Measurements from ENCODE around the gene ZHX3. TPM values are rescaled to one million over a fixed set of nuclear protein-coding genes. Genes with fewer than 3 reads are reported as not detected.

Gene ZHX3
- total RNA-seq, 1 donor from 2014 or later, result 34.5 TPM

GRCh38 chr20:41342474-41343464, 25.2 kb upstream of the ZHX3 start:
- Histone ChIP-seq H3K4me3 (no peak overlapping the region), H3K4me1 (peaks cover 22% of the 10 kb centered on the region), H3K27ac (no peak overlapping the region), H3K36me3 (peaks cover 1% of the 10 kb centered on the region), H3K27me3 (ENCODE audit: low read depth) (no peaks in the 10 kb centered on the region), H3K9me3 (no peaks in the 10 kb centered on the region)
- TF ChIP-seq CTCF (IDR thresholded peaks at IDR 0.05), result no peak
- DNase-seq, result no peak
- intact Hi-C loops (cut with DNase I), result no loop called here
- ATAC-seq, result no peak

DNA sequence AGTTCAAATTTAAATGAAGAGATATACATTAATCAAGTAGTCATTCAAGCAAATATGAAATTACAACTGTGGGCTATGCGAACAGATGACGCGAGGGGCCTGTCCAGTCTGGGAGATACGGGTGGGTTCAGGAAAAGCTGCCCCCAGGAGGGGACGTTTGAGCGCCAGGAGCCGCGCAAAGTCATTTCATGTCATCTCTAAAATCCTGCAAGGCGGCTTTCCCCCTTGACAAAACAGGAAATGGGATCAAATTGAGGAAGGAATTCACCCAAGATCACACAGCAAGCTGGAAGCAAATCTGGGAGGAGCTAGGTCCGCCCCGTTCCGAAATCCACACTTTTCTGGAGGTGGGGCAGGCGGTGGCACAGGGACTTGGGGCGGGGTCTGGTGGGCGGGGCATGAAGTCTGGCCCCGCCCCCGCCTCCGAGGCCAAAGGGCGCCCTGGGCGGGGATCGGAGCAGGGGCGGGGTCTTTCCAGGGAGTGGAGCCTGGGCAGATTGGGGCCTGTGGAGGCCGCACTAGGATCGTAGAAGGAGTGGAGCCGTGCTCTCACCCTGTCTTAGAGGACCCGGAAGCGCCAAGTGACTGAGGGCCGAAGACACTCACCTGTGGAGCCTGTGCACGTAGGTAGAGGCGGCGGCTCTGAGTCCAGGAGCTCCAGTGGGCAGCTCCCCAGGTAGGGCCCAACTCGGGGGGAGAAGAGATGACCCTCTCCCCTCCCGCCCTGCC, 23.0 kb upstream of the ZHX3 start, which contains the start of gene LPIN3:
Gene LPIN3 (plus strand): TSS at position 495 of the 729 bp plus-strand sequence. CDS start 4,983 bp downstream, outside the sequence.
- H3K36me3 ChIP-seq, result no peaks in the 10 kb centered on the region
- no peak for TF ChIP-seq CTCF (IDR thresholded peaks at IDR 0.05)
- peak; percentile 90 for DNase-seq
- H3K27ac ChIP-seq, result peak within 1 kb of the TSS; percentile 79
- intact Hi-C loops (cut with DNase I), result no loop called here
- peak within 1 kb of the TSS; percentile 59 for H3K4me3 ChIP-seq
- no peaks in the 10 kb centered on the region for H3K9me3 ChIP-seq
- ATAC-seq, result peak; percentile 96 to 97
- H3K27me3 ChIP-seq (ENCODE audit: low read depth), result no peaks in the 10 kb centered on the region
- peaks cover 22% of the 10 kb centered on the region for H3K4me1 ChIP-seq

GRCh38 chr20:41339957-41340326, 22.4 kb upstream of the ZHX3 start:
- intact Hi-C loops (cut with DNase I), result loop anchor here (5.0 kb wide), 1 partner anchor 168 kb away; no protein-coding TSS in a partner anchor
- no peaks in the 10 kb centered on the region for H3K27me3 ChIP-seq (ENCODE audit: low read depth)
- TF ChIP-seq CTCF (IDR thresholded peaks at IDR 0.05), result peak; percentile 99
- peak overlapping the region; percentile 59 for H3K4me3 ChIP-seq
- peaks cover 22% of the 10 kb centered on the region for H3K4me1 ChIP-seq
- DNase-seq (peak; percentile 92), ATAC-seq (peak; percentile 92 to 95)
- peak overlapping the region; percentile 79 for H3K27ac ChIP-seq
- no peaks in the 10 kb centered on the region for H3K36me3 ChIP-seq
- no peaks in the 10 kb centered on the region for H3K9me3 ChIP-seq

DNA sequence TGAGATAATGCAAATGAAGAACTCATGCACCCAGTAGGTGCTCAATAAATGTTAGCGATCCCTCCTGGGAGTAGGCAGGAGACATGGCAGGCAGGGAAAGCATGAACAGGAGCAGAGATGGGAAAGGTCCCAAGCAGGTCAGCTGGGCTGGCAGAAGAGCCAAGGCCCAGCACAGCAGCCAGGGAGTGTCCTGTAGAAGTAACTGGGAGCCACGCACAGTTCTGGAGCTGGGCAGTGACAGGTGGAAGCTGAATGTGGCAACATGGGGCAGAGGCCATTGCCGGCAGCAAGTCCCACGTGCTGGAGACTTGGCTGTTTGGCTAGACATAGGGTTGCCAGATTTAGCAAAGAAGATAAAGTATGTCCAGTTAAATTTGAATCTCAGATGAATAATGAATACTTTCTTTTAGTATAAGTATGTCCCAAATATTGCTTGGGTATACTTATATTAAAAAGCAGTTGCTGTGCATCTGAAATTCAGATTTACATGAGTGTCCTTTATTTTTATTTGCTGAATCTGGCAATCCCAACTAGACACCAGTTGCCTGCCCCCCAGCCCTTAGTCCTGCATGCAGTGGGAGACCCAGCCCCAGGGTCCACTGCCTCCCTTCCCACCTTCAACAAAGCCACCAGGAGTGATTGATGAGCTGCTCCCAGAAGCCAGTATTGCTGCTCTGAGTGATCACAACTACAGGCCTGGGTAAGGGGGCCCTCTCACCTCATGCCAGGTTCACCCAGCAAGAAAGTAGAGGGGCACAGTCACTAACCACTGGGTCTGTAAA, 19.4 kb upstream of the ZHX3 start:
- ATAC-seq (no peak), DNase-seq (no peak)
- intact Hi-C loops (cut with DNase I), result loop anchor here (5.0 kb wide), 1 partner anchor 165 kb away; no protein-coding TSS in a partner anchor
- peaks cover 30% of the 10 kb centered on the region for H3K4me1 ChIP-seq
- no peak for TF ChIP-seq CTCF (IDR thresholded peaks at IDR 0.05)
- H3K27ac ChIP-seq, result no peak overlapping the region
- no peak overlapping the region for H3K4me3 ChIP-seq
- H3K36me3 ChIP-seq, result no peaks in the 10 kb centered on the region
- no peaks in the 10 kb centered on the region for H3K27me3 ChIP-seq (ENCODE audit: low read depth)
- H3K9me3 ChIP-seq, result no peaks in the 10 kb centered on the region

- Histone ChIP-seq H3K4me1 (peaks cover 20% of the 10 kb centered on the region), H3K36me3 (no peaks in the 10 kb centered on the region), H3K4me3 (no peak overlapping the region), H3K27me3 (ENCODE audit: low read depth) (no peaks in the 10 kb centered on the region), H3K27ac (no peak overlapping the region), H3K9me3 (no peaks in the 10 kb centered on the region)
- DNase-seq (no peak), ATAC-seq (no peak)
- no peak for TF ChIP-seq CTCF (IDR thresholded peaks at IDR 0.05)
- intact Hi-C loops (cut with DNase I), result loop anchor here (5.0 kb wide), 1 partner anchor 163 kb away; no protein-coding TSS in a partner anchor
These were observed 18.1 kb upstream of the ZHX3 start for GRCh38 chr20:41335591-41335990.
